T-helper 1 cell treated with Interleukin-12 subunit alpha and Interleukin-12 subunit beta and Interleukin-4 antibody, amounts not matched to agents 30 ng/mL and 1 ng/mL, for 36 hours (primary cell): ENCODE results near the gene ADGRB3. TPM values are rescaled to one million over a fixed set of nuclear protein-coding genes. Genes with fewer than 3 reads are reported as not detected.
"Not testable (repeated sequence)": the region's sequence is repeated elsewhere in the genome, so short reads cannot be mapped to it uniquely, and the experiment has no call there.

Experiments used
- intact Hi-C: fragments of 100-400 bp; cut with micrococcal nuclease; formaldehyde crosslinking; loops from one replicate; pipeline ENCODE4 v1.15.1; 2024
- total RNA-seq: library from RNA; stranded (reverse); gene quantifications from 2 replicates; pipeline ENCODE4 v1.2.3, GENCODE V29; 2022

The ADGRB3 gene
- total RNA-seq, 1 donor from 2014 or later = not detected

DNA sequence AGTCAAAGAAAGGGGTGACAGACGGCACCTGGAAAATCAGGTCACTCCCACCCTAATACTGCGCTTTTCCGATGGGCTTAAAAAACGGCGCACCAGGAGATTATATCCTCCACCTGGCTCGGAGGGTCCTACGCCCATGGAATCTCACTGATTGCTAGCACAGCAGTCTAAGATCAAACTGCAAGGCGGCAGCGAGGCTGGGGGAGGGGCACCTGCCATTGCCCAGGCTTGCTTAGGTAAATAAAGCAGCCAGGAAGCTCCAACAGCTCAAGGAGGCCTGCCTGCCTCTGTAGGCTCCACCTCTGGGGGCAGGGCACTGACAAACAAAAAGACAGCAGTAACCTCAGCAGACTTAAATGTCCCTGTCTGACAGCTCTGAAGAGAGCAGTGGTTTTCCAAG lies 277.7 kb downstream of the ADGRB3 start:
- intact Hi-C loops = not testable (repeated sequence)

DNA sequence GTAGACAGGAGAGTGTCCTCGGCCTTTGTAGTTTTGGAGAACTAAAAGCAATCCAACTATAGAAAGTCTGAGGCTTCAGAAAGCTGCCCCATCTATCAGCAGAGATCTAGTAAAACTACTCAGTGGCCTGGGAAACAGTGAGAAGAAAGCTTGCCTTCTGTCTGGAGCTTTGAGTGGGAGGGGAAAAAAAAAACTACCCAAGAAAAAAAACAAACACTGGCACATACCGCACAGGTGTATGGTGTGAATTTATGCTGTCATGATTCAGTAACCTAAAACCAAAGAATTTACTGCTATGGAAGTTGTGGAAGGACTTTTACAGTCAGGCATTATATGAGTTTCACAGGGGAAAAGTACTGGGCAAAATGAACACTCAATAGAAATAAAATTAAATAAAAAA lies 280.5 kb downstream of the ADGRB3 start:
- intact Hi-C loops = no loop called here

DNA sequence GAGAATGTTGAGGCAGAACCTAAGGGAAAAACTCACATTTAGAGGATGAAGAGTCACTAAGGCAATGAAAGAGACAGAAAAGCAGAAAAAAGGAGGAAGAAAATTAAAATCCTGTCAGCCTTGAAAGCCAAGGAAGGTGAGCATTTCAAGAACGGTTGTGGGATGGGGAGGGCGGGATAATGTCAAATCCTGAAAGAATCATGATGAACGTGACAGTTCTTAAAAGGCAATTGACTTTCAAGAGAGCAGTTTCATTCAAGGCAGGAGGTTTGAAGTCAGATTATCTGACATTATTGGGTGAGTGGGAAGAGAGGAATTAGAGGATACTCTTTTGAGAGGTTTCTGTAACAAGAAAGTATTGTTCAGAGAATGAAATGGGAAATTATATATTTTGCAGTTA lies 284.5 kb downstream of the ADGRB3 start:
- intact Hi-C loops = no loop called here

DNA sequence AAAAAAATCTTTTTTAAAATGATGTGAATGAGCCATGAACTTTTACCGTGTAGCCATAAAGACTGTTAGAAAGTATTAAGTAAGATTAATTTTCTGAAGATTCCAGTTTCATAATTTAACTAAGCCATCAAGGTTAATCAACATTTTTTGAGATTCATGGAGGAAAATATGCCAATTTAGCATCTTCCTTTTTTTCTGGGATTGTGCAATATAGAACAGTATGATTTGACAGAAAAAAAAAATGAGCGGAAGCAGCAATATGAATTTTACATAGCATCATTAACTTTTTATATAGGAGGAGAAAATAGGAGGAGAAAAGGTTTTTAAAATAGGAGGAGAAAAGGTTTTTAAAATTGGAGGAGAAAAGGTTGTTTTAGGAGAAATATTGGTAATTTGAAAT lies 306.3 kb downstream of the ADGRB3 start:
- intact Hi-C loops = no loop called here

DNA sequence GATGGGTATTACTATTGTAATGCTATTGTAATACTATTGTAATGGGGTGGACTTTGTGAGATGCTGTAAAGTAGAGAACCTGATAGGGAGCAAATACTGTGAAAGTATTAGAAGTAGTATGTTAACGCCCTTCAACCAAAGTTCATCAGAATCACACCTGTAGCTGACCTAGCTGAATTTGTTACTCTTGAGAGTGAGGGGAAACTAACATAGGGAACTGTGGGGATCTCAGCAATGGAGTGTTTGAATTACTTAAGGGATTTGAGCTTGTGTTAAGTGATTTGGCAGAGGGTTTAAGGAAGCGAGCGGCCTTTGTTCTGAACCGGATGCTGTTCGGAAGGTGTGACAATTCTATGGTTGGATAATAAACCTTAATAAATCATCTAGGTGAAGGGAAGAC lies 312.6 kb downstream of the ADGRB3 start:
- intact Hi-C loops = no loop called here

DNA sequence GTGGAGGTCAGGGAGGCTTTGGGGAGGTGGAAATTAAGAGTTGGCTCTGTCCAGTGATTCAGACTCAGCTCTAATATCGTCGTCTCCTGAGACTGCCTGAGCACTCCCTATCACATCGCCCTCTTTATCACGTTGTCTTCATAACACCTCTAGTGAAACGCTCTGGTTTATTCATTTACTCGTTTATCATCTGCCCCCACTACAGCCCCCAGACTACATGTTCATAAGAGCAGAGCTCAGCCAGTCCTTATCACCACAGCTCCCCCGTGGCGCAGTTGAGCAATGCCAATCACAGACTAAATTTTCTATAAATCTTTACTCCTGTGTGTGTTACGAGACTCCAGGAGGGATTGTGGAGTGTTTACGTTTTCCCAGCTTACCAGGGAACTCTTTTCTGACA lies 316.2 kb downstream of the ADGRB3 start:
- intact Hi-C loops = no loop called here

DNA sequence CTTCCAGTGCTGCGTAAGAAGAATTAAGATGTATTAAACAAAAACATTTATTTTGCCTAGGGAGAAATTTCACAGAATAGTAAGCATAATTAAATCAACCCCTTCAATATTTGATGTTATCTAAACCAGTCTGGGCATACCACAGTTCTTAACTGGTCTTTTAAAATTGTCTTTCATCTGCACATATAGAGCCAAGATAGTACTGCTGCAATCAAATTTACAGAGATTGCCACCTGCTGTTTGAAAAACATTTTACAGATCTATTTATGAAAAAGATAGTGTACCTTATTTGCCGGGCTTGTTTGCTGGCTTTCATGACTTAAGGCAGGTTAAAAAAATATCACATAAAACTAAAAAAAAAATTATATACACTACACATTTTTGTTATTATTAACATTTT lies 323.2 kb downstream of the ADGRB3 start:
- intact Hi-C loops = loop anchor here (1.0 kb wide), 1 partner anchor 320 kb away; no protein-coding TSS in a partner anchor

DNA sequence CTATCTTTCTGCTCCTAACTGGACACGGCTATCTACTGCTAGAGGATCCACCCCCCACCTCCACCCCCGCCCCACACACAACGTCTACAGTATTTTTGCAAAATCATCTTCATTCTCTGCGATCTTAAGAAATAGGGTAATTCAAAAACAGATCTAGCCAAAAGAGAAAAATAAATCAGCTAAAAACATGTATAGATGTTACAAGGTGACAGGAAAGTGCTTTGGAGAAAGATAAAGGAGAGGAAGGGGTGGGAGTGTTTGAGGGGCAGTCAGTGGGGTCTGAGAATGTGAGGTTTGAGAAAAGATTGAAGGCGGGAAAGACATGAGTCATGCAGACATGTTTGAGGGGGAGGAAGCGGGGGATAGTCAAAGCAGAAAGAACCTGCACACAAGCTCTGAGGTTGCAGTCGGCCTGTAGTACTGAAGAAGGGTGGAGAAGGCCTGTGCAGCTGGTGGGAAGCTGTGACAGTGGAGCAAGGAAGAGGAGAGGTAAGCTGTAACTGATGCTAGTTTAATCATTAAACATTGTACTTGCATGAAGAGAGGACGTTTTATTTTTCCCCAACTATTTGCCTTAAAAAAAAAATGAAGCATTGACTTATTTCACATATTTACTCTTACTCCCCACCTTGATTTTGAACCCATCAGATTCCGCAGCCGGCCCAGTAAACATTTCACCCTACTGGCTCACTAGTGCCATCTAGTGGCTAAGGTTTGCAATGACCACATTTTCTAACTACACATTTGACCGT lies 332.6 kb downstream of the ADGRB3 start:
- intact Hi-C loops = loop anchor here (1.0 to 5.0 kb wide), 6 partner anchors 91 to 1141 kb away; no protein-coding TSS in a partner anchor

DNA sequence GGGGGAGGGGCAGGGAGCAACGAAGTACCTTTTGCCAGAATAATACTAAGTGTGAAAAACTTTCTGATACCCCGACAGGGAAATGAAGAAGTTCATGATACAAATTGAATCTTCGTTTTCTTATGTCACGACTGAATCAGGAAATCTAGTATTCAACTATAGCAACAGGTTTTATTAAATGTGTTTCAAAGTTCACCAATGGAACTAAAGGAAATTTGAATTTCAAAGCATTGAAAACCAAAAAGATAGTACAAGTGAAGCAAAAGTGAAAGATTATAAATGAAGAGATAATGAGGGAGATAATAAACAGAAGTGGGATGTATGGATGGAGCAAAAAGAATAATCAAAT lies 333.2 kb downstream of the ADGRB3 start:
- intact Hi-C loops = loop anchor here (1.0 to 5.0 kb wide), 6 partner anchors 91 to 1141 kb away; no protein-coding TSS in a partner anchor

DNA sequence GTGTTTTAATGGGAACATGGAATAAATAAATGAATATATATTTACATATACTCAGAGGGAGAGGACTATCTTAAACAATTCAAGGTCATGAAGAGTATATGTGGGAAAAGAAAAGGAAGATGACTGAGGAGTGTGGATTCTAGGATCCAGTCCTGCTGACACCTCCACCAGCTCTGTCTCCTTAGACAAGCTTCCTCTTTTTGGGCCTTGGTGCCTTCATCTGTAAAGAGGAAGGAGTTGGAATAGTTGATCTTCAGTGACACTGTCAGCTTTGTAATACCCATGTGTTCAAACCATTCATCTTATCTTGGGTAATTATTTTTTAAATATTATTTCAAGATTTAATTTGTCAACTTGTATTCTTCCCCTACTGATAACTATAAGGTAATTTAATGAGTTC lies 338.0 kb downstream of the ADGRB3 start:
- intact Hi-C loops = no loop called here

DNA sequence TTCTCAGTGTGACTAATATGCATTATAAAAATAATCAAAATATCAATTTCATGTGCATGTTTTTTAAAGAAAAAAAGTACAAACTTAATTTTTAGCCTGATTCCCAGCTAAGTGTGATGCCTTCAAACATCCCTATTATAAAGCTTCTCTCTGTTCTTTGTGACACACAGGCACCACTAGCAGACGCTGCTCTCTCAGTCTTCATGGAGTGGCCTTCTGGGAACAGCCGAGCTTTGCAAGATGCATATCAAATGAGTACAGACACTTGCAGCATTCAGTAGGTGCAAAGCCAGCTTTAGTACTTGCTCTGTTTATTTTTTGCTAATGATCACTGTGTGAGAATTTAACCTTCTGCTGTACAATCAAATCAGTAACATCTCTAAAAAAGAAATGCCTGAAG lies 340.0 kb downstream of the ADGRB3 start:
- intact Hi-C loops = no loop called here

DNA sequence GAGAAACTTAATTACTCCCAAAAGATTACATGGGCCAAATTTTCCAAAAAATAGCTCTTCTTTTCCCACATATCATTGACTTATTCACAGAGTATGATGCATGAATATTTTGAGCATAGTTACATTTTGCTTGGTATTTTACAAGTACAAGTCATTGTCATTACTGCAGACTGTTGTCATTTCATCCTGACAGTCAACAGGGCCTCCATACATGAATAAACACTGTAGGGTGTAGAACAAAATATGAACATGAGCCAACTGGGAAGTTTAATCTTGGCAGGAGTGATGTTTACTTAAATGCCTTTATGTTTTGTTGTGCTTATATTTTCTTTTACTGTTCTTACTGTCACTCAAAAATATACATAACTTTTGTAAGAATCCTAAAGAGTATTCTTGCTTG lies 340.7 kb downstream of the ADGRB3 start:
- intact Hi-C loops = no loop called here

DNA sequence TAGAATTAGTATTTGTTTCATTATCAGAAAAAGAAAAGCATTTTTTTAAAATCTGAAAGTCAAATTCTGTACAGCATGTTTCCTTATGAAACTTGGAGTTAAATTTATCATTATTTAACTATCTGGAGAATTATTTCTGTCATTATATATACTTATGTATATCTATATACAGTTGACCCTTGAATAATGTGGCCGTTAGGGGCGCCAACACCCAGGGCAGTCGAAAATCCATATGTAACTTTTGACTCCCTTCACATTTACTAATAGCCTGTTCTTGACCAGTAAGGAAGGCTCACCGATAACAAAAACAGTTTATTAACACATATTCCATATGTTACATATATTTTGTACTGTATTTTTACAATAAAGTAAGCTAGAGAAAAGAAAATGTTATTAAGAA lies 341.2 kb downstream of the ADGRB3 start:
- intact Hi-C loops = no loop called here

DNA sequence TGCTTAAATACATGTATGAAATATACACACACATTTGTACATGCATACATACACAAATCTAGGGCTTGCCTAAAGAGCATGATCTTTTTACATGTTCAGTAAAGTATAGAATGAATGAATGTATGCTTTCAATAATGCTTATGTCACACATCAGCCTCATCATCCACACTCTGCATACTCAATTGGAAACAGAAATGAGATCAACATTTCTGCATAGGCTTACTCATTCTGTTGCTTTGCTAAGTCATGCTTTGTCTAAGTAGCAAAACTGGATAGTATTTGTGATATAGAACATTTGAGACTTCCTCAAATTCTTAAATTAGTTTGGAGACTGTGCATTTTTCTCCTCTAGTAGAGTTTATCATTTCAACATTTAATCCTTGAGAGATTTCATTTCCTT lies 343.3 kb downstream of the ADGRB3 start:
- intact Hi-C loops = no loop called here

DNA sequence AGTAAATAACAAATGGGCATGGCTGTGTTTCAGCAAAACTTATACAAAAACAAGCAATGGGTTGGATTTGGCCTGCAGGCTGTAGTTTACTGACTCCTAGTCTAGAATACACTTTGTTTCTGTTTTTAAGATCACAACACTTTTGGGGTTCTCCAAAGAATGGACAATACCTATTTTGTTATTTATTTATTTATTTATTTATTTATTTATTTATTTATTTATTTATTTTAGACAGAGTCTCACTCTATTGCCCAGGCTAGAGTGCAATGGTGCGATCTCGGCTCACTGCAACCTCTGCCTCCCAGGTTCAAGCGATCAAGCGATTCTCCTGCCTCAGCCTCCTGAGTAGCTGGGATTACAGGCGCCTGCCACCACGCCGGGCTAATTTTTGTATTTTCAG lies 346.6 kb downstream of the ADGRB3 start:
- intact Hi-C loops = not testable (repeated sequence)

DNA sequence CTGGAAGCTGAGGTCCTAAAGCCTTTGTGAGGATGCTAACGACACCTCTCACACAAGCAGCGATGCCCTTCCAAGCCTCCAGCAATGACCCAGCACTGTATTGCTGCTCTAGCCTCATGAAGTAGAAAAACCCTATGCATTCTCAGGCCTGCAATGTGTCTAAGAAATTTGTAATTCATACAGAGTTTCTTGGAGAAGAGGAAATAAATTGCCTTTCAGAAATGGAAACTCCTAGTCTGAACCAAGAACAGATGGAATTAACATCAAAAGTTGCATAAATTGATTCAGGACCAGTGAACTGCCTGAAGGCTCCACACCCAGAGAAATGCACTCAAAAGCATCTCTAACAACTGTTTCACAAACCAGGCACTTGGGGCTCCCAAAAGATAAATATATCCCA lies 353.6 kb downstream of the ADGRB3 start:
- intact Hi-C loops = no loop called here

DNA sequence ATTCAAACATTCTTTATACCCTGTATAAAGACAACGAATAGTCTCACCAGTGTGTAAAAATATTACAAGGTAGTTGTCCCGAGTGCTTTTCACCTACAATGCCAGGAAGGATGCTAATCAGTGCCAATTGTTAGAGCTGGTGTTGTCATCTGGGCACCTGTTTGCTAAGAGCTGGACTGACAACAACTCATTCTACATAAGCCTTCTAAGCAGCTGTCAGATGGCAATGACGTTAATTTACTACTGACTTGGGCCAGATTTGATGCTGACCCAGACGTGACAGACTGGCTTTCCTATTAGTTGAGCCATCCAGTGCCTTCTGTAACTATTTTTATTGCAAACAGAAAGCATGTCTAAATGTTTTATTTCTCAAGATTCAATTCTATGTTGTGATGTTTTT lies 355.2 kb downstream of the ADGRB3 start:
- intact Hi-C loops = no loop called here

DNA sequence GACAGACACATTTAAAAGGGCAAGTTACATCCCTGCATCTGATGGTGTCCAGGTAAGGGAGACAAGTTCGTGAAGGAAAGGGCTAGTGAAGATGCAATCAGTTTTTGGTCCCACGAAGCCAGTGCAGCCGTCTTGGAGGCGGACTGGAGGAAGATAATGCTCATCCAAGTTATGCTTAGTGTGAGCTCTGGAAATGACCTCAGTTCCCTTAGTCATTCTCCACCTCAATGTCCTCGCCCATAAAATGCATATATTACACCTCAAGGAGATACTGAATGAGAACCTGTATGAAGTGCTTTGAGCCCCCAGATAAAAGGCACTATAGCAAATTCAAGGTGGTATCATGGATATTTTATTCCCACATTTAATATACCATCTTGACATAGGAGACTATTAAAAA lies 358.8 kb downstream of the ADGRB3 start:
- intact Hi-C loops = no loop called here

DNA sequence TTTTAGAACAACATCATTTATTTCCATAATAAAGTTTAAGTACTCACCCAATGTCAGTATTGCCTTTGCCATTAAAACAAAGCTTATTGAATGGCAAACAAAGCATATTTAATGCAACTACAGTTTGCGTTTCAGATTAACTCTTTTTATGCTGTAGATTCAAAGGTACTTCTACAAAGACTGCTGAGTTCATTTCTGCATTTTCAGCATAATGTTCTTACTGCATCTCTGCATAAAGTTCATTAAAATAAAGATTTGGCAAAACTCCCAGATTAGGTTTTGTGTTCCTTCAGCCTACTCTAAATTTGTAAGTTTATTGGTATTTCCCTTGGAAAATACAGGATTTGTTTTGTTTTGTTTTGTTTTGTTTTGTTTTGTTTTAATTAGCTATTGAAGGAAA lies 359.4 kb downstream of the ADGRB3 start:
- intact Hi-C loops = no loop called here

DNA sequence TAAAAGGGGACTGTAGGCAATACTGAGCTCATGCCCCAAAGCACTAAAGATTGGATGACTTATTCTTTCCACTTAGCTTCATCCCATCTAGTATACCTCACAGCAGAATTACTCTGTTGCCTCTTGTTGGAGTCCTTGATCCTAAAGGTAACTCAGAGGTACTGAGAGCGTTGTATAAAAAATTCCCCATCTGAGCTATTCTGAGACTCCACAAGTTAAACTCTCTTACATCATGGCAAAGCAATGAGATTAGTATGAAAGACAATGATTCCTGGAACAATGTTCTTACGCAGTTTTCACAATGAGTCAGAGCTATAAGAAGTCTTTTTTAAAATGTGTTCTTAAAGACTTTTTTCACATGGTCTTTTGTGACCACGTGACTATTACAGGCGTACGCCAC lies 370.1 kb downstream of the ADGRB3 start:
- intact Hi-C loops = no loop called here

DNA sequence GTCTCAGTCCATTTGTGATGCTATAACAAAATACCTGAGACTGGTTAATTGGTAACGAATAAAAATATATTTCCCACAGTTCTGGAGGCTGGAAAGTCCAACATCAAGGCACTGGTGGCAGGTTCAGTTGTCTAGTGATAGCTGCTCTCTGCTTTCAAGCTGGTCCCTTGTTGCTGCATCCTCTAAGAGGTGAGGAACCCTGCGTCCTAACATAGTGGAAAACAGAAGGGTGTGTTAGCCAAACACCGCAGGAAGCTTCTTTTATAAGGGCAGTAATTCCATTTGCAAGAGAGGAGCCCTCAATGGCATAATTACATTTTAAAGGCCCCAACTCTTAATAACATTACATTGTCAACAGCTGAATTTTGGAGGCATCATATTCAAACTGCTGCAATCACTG lies 372.7 kb downstream of the ADGRB3 start:
- intact Hi-C loops = no loop called here

DNA sequence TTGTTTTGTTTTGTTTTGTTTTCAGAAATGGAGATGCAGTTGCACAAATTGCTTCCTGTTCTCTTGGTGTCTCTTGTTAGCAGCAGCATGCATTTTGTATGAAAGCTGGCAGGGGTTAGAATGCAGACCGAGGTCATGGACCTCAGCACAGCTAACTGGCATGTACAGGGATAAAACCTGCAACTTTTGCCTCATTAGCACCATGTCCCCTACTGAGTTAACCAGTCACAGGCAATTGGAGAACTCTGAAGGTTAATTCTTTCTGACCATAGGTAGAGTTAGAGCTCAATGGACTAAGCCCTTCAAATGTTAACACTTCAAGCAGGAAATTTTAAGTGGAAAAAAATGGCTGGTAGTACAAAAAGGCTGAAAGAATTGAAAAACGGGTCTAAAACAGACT lies 377.1 kb downstream of the ADGRB3 start:
- intact Hi-C loops = no loop called here

DNA sequence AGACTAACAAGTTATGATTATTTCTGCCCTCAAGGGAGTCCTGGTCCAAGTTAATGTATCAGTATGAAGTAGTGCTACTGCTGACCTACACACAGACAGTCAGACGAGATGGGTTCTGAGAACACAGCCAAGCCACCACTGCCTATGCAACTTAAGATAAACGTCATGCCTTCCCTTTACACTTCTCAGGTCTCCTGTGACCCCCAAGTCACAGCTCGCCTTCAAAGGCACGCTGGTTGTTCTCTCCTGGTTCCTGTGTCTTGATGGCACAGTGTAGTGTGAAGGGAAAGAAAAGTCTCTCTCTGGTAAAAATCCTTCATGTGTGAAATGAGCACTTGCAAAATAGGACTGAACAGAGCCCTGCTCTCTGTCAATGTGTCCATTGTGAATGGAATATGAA lies 377.8 kb downstream of the ADGRB3 start:
- intact Hi-C loops = no loop called here

DNA sequence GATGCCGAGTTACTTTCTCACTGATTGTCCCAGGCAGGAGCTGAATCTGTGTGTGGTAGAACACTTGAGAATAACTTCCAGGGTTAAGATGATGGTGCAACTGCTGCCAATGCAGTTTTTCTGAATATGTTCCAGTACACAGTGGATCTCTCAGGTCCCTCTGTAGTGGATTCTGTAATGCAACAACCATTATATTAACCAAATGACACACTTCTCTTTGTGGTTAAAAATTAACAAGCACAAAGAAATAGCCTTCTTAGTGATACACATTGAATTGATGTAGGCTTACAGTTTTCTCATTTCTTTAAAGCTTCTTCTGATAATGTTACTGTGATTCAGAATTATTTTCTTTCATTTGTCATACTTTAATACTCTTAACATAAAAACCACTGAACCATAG lies 383.8 kb downstream of the ADGRB3 start:
- intact Hi-C loops = no loop called here
